Osteocyte (in vitro differentiated cells): ENCODE results near the gene TENM4. TPM values are rescaled to one million over a fixed set of nuclear protein-coding genes. Genes with fewer than 3 reads are reported as not detected.

Experiments used
- DNase-seq: peaks from one replicate; pipeline ENCODE4 v3.0.0; 2021; ENCODE audit warnings: mixed read lengths; ENCODE audit not compliant: unreplicated experiment; ENCODE audit errors: extremely low spot score
- H3K27ac Mint-ChIP-seq: one replicate; pipeline ENCODE4 v1.8.0; 2021; ENCODE audit warnings: mild to moderate bottlenecking, mixed read lengths; ENCODE audit not compliant: unreplicated experiment
- H3K27me3 Mint-ChIP-seq: one replicate; pipeline ENCODE4 v1.8.0; 2021; ENCODE audit warnings: mixed read lengths; ENCODE audit not compliant: unreplicated experiment
- H3K36me3 Mint-ChIP-seq: one replicate; pipeline ENCODE4 v1.8.0; 2021; ENCODE audit warnings: mixed read lengths; ENCODE audit not compliant: unreplicated experiment
- H3K4me1 Mint-ChIP-seq: one replicate; pipeline ENCODE4 v1.8.0; 2021; ENCODE audit warnings: mixed read lengths; ENCODE audit not compliant: unreplicated experiment
- H3K4me3 Mint-ChIP-seq: one replicate; pipeline ENCODE4 v1.8.0; 2021; ENCODE audit warnings: mild to moderate bottlenecking, moderate library complexity, mixed read lengths; ENCODE audit not compliant: unreplicated experiment
- H3K9me3 Mint-ChIP-seq: one replicate; pipeline ENCODE4 v1.8.0; 2021; ENCODE audit warnings: mixed read lengths; ENCODE audit not compliant: unreplicated experiment
- CTCF ChIP-seq: fragments of 200-600 bp; sonication (generic); IDR thresholded peaks from 2 replicates; pipeline ENCODE4 v1.5.0; 2021; ENCODE audit warnings: antibody characterized with exemption, mild to moderate bottlenecking, moderate library complexity
- total RNA-seq: library from RNA; stranded (reverse); gene quantifications from 2 replicates; pipeline ENCODE4 v1.2.1, GENCODE V29; 2021

TENM4 gene
- total RNA-seq, 1 donor from 2014 or later: 74.1 TPM

GRCh38 chr11:78815831-78816230 is 625.0 kb downstream of the TENM4 start:
- DNase-seq: no peak
- Mint-ChIP-seq H3K27ac (no peak overlapping the region), H3K4me1 (peaks cover 47% of the 10 kb centered on the region), H3K27me3 (no peaks in the 10 kb centered on the region), H3K36me3 (peaks cover 10% of the 10 kb centered on the region), H3K9me3 (no peaks in the 10 kb centered on the region), H3K4me3 (no peak overlapping the region)
- TF ChIP-seq CTCF: no peak

GRCh38 chr11:78812513-78813293 is 628.1 kb downstream of the TENM4 start:
- no peak for DNase-seq
- H3K36me3 Mint-ChIP-seq: peaks cover 10% of the 10 kb centered on the region
- peaks cover 51% of the 10 kb centered on the region for H3K4me1 Mint-ChIP-seq
- H3K4me3 Mint-ChIP-seq: no peak overlapping the region
- no peaks in the 10 kb centered on the region for H3K27me3 Mint-ChIP-seq
- TF ChIP-seq CTCF: peak; percentile 27
- peak overlapping the region; percentile 78 for H3K27ac Mint-ChIP-seq
- H3K9me3 Mint-ChIP-seq: no peaks in the 10 kb centered on the region

GRCh38 chr11:78810559-78811009 is 630.2 kb downstream of the TENM4 start:
- Mint-ChIP-seq H3K4me3 (no peak overlapping the region), H3K36me3 (peaks cover 10% of the 10 kb centered on the region), H3K9me3 (no peaks in the 10 kb centered on the region), H3K27me3 (no peaks in the 10 kb centered on the region), H3K27ac (peak overlapping the region; percentile 92), H3K4me1 (peaks cover 69% of the 10 kb centered on the region)
- TF ChIP-seq CTCF: no peak
- no peak for DNase-seq

- Mint-ChIP-seq H3K9me3 (no peaks in the 10 kb centered on the region), H3K27me3 (no peaks in the 10 kb centered on the region), H3K4me1 (peaks cover 72% of the 10 kb centered on the region), H3K4me3 (no peak overlapping the region), H3K36me3 (peaks cover 10% of the 10 kb centered on the region), H3K27ac (peak overlapping the region; percentile 92)
- TF ChIP-seq CTCF: no peak
- no peak for DNase-seq
Measured at GRCh38 chr11:78809931-78810541, 630.8 kb downstream of the TENM4 start.

- Mint-ChIP-seq H3K4me3 (no peak overlapping the region), H3K9me3 (no peaks in the 10 kb centered on the region), H3K27me3 (no peaks in the 10 kb centered on the region), H3K4me1 (peaks cover 66% of the 10 kb centered on the region), H3K36me3 (peaks cover 10% of the 10 kb centered on the region), H3K27ac (peak overlapping the region; percentile 92)
- no peak for TF ChIP-seq CTCF
- no peak for DNase-seq
Measured at GRCh38 chr11:78808923-78809322, 631.9 kb downstream of the TENM4 start.
